HG03039 (cell line): ENCODE data around the gene LRRC55.

ENCODE experiments used
- ATAC-seq: cut with Tn5 transposase; IDR thresholded peaks from one replicate; pipeline ENCODE4 v1.9.1; 2021; ENCODE audit warnings: mild to moderate bottlenecking, moderate library complexity; ENCODE audit not compliant: unreplicated experiment

Gene LRRC55

DNA sequence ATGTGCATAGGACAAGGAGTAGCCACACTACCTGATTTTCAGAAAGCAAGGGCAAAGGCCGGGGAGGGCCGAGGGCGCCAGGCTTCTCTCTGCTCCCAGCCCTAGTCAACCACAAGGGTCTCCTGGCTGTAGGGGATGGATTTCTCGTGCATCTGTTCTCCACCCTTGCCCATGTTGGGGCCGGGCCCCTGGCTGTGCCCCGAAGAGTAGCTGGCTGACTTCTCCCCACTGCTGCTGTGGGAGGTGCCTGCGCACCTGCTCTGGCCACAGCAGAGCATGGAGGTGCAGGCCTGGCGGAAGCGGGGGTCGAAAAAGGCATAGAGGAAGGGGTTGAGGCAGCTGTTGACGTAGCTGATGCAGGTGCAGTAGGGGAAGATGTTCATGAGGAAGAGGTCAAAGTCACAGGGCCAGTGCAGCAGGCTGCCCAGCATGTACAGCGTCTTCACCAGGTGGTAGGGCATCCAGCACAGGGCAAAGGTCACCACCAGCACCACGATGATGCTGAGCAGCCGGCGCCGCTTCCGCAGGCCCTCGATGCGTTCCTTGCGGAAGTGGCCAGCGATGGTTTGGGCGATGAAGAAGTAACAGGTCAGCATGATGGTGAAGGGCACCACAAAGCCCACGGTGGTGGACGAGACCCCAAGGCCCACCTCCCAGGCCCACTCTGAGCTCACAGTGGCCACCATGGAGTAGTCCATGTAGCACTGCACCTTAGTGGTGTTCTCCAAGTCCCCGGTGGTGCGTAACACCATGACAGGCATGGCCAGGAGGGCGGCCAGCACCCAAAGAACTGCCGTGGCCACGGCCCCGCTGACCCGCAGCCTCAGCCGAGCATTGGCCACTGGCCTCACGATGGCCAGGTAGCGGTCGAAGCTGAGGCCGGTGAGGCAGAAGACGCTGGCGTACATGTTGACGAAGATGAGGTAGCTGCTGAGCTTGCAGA, 54.3 kb downstream of the LRRC55 start:
- no peak for ATAC-seq

- no peak for ATAC-seq
Measured at GRCh38 chr11:57237204-57237681, 55.5 kb downstream of the LRRC55 start, which contains the start of gene APLNR. Gene APLNR, minus strand, starts transcription at chr11:57237250. Its CDS starts 246 bp downstream, at chr11:57237004.

DNA sequence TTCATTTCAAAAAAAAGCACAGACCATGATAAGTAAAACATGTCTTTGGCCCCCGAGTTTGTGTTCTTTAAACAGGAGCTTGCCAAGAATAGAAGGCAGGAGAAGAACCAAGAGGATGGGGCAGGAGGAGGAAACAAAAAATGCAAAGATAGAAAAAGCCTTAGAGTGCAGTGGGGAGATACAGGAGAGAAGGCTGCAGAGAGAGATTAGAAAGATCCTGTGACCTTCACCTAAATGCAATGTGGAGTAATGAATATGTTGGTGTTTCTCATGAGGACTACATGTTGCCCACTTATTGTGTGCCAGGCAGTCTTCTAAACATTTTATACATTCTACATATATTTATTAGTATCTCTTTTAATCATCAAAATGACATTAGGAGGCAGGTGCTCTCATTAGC, 57.6 kb downstream of the LRRC55 start:
- ATAC-seq: no peak

- ATAC-seq: no peak
Measured at GRCh38 chr11:57240007-57240406, 58.3 kb downstream of the LRRC55 start.

DNA sequence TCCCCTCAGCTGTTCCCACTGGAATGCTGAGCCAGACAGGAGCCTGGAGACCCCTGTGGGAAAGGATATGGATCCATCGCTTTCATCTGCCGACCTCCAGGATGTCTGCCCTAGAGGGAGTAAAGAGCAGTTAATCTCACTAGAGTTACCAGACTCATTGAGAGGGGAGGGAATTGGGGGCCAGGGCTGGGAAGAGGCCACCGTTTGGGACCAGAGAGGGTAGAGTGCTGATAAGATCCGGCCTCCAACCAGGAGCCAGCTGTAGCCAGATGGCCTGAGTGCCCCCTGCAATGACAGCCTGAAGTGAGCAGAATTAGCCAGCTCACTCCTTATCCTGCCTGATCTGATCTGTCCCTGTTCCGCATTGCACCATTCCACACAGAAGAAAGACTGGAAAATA, 59.0 kb downstream of the LRRC55 start:
- no peak for ATAC-seq
